Activated CD8-positive, alpha-beta memory T cell treated with anti-CD3 and anti-CD28 coated beads, Interleukin-2, amount 10 ng/mL, durations not matched to agents 7 days and 5 days (primary cell): ENCODE measurements around the gene TMEM238L. TPM values are rescaled to one million over a fixed set of nuclear protein-coding genes. Genes with fewer than 3 reads are reported as not detected.

Source experiments
- ATAC-seq: fragments of 150-1000 bp; cut with Tn5 transposase; one replicate; pipeline ENCODE4 v1.10.0; 2021; ENCODE audit warnings: moderate library complexity
- CTCF ChIA-PET: fragments of 350-600 bp; sonication (Branson Sonifier 250); formaldehyde crosslinking; loops from one replicate; lab custom pipeline; 2021; ENCODE audit warnings: antibody characterized with exemption; lab: Charles Lee
- DNase-seq: peaks from one replicate; pipeline ENCODE4 v3.0.0-alpha.2; 2020
- H3K27ac Mint-ChIP-seq: one replicate; pipeline ENCODE4 v1.8.0; 2021; ENCODE audit warnings: mild to moderate bottlenecking, mixed read lengths
- H3K27me3 Mint-ChIP-seq: one replicate; pipeline ENCODE4 v1.8.0; 2021; ENCODE audit warnings: mixed read lengths
- H3K36me3 Mint-ChIP-seq: one replicate; pipeline ENCODE4 v1.8.0; 2021; ENCODE audit warnings: mild to moderate bottlenecking, mixed read lengths
- H3K4me1 Mint-ChIP-seq: one replicate; pipeline ENCODE4 v1.8.0; 2021; ENCODE audit warnings: mixed read lengths
- H3K4me3 Mint-ChIP-seq: one replicate; pipeline ENCODE4 v1.8.0; 2021; ENCODE audit warnings: mild to moderate bottlenecking, moderate library complexity, mixed read lengths
- H3K9me3 Mint-ChIP-seq: one replicate; pipeline ENCODE4 v1.8.0; 2022; ENCODE audit warnings: low read depth, mixed read lengths
- total RNA-seq, 2 experiments: library from RNA; stranded (reverse); gene quantifications; one replicate each; pipeline ENCODE4 v1.2.3, GENCODE V29; 2021

The TMEM238L gene
- total RNA-seq, 2 experiments from 2014 or later, result not detected

DNA sequence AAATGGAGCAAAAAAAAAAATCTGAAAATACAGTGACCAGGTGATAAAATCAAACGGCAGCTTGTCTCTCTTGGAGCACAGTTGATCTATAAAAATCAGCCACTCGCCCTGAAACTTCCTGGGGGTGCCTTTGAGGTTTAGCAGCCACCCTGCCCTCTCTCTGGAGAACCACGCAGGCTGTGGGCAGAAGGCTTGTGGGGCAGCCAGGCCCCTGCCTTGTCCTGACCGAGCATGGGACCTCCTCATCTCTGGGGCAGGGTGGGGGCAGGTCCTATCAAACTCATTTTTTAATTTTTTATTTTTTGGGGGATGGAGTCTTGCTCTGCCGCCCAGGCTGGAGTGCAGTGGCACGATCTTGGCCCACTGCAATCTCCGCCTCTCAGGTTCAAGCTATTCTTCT is 5.0 kb downstream of the TMEM238L start:
- CTCF ChIA-PET, result no interaction called here
- no peak overlapping the region for H3K27ac Mint-ChIP-seq
- H3K4me3 Mint-ChIP-seq, result no peak overlapping the region
- DNase-seq, result no peak
- no peaks in the 10 kb centered on the region for H3K27me3 Mint-ChIP-seq
- H3K36me3 Mint-ChIP-seq, result no peaks in the 10 kb centered on the region
- no peak for ATAC-seq
- no peaks in the 10 kb centered on the region for H3K4me1 Mint-ChIP-seq
- H3K9me3 Mint-ChIP-seq, result no peaks in the 10 kb centered on the region

DNA sequence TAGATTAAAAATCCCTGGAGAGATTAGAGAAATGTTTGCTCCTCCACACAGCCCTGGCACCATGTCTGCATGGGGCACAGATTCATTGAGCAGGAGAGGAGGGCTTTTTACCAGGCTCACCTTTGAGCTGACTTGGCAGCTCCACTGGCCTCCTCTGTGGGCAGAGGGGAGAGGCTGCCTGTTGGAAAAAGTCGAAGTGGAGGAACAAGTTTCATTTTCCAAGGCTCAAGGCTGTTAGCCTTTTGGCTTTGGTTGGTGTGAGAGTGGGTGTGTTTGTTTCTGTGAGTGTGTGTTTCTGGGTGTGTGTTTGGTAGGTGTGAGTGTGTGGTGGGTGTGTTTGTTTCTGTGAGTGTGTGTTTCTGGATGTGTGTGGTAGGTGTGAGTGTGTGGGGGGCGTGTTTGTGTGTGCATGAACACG is 5.6 kb downstream of the TMEM238L start:
- CTCF ChIA-PET, result no interaction called here
- H3K36me3 Mint-ChIP-seq, result no peaks in the 10 kb centered on the region
- ATAC-seq (no peak), DNase-seq (no peak)
- H3K4me1 Mint-ChIP-seq, result peaks cover 3% of the 10 kb centered on the region
- H3K27me3 Mint-ChIP-seq, result no peaks in the 10 kb centered on the region
- no peaks in the 10 kb centered on the region for H3K9me3 Mint-ChIP-seq
- H3K27ac Mint-ChIP-seq, result no peak overlapping the region
- no peak overlapping the region for H3K4me3 Mint-ChIP-seq

DNA sequence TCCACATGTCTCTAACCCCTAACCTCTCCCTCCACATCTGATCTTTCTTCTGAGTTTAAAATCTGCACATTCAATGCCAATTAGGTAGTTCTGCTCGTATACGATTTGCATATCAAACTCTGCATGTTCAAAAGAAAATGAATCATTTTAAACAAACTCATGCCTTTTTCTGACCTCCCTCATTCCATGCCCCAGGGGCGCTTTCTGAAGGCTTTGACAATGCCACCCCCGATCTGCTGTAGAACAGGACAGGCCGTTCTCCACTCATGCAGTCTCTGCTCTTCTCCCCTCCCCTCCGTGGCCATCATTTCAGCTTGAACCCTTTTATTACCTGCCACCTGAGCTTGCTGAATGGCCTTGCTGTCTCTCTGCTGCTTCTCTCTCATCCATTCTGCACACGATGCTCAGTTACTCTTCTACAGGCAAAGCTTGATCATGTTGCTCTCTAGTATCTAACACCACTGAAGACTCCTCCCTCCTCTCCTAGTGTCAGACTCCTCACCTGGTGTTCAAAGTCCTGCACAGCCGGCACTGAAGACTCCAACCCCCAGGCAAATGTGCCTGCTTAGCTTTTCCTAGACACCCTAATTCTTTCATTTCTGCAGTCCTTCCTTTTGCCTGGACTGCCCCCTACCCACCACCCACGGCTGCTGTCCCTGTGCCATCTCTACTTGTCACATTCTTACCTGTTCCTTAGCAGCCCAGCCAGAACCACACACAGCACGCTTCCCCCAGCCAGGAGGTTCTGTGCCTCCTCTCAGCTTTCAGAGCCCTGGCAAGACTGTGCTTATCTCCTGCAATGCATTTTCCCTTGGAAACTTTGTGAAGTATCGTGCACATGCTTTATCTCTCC is 6.2 kb downstream of the TMEM238L start:
- Mint-ChIP-seq H3K4me1 (peaks cover 5% of the 10 kb centered on the region), H3K27me3 (no peaks in the 10 kb centered on the region), H3K9me3 (no peaks in the 10 kb centered on the region), H3K27ac (no peak overlapping the region), H3K4me3 (no peak overlapping the region), H3K36me3 (no peaks in the 10 kb centered on the region)
- ATAC-seq, result no peak
- CTCF ChIA-PET, result no interaction called here
- no peak for DNase-seq

DNA sequence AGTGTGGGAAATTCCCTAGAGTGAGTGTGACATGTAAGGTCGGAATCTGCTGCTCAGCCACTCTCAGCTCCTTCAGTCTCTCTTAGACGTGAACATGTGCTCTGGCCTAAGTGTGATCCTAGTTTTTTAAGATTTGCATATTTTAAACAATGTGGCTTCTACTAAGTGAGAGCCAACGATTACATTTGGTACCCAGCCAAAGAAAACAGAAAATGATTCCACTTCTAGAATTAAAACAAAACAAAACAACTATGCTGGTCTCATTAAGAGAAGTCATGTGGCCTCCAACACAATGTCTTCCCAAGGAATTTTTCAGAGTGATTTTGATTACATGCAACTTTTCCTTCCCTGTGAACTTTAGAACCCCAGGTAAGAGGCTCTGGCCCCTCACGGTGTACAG is 10.1 kb downstream of the TMEM238L start:
- peaks cover 5% of the 10 kb centered on the region for H3K4me1 Mint-ChIP-seq
- CTCF ChIA-PET, result no interaction called here
- no peaks in the 10 kb centered on the region for H3K36me3 Mint-ChIP-seq
- no peak for ATAC-seq
- no peak for DNase-seq
- H3K27ac Mint-ChIP-seq, result no peak overlapping the region
- H3K4me3 Mint-ChIP-seq, result no peak overlapping the region
- no peaks in the 10 kb centered on the region for H3K27me3 Mint-ChIP-seq
- no peaks in the 10 kb centered on the region for H3K9me3 Mint-ChIP-seq

DNA sequence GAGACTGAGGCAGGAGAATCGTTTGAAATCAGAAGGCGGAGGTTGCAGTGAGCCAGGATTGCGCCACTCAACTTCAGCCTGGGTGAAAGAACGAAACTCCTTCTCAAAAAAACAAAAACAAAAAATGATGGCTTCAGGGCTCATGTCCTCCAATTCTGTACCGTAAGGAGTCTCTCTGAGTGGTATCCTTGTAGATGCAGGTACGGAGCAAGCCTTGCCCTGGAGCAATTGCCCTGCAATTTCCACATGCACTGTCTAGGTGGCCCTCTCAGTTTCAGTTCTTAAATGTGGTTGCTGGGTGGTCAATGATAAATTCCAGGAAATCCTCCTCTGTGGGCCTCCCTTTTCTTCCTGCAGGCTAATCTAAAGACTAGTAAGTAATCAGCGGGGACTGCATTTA is 10.6 kb downstream of the TMEM238L start:
- CTCF ChIA-PET, result no interaction called here
- no peaks in the 10 kb centered on the region for H3K27me3 Mint-ChIP-seq

DNA sequence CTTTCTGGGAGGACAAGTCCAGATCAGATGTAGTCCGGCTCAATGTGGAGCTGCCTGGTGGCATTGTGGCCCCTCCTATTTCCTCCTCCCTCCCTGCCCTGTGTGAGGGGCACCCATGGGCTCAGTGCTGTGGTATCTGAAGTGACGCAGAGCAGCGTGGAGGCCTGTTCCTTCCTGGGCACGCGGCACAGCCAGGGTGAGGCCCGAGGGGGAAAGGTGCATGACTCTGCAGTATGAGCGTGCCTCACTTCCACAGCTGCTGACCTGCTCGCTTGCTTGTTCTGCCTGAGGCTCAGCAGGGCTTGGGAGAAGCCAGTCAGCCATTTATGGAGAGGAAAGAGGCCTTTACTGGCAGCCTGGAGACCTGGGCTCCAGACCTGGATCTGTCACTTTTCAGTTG is 11.7 kb downstream of the TMEM238L start:
- CTCF ChIA-PET, result interaction anchor here (0.6 kb wide), 1 partner anchor 437 kb away, joined by 3 read pairs; no protein-coding TSS in a partner anchor
- DNase-seq (no peak), ATAC-seq (no peak)
- no peaks in the 10 kb centered on the region for H3K27me3 Mint-ChIP-seq
- no peak overlapping the region for H3K27ac Mint-ChIP-seq
- no peaks in the 10 kb centered on the region for H3K9me3 Mint-ChIP-seq
- peaks cover 5% of the 10 kb centered on the region for H3K4me1 Mint-ChIP-seq
- no peaks in the 10 kb centered on the region for H3K36me3 Mint-ChIP-seq
- no peak overlapping the region for H3K4me3 Mint-ChIP-seq

More for the DNA sequence above, 10.6 kb downstream of the TMEM238L start:
- no peak for ATAC-seq
- H3K36me3 Mint-ChIP-seq, result no peaks in the 10 kb centered on the region
- H3K9me3 Mint-ChIP-seq, result no peaks in the 10 kb centered on the region
- peaks cover 5% of the 10 kb centered on the region for H3K4me1 Mint-ChIP-seq
- no peak overlapping the region for H3K4me3 Mint-ChIP-seq
- no peak overlapping the region for H3K27ac Mint-ChIP-seq
- DNase-seq, result no peak

DNA sequence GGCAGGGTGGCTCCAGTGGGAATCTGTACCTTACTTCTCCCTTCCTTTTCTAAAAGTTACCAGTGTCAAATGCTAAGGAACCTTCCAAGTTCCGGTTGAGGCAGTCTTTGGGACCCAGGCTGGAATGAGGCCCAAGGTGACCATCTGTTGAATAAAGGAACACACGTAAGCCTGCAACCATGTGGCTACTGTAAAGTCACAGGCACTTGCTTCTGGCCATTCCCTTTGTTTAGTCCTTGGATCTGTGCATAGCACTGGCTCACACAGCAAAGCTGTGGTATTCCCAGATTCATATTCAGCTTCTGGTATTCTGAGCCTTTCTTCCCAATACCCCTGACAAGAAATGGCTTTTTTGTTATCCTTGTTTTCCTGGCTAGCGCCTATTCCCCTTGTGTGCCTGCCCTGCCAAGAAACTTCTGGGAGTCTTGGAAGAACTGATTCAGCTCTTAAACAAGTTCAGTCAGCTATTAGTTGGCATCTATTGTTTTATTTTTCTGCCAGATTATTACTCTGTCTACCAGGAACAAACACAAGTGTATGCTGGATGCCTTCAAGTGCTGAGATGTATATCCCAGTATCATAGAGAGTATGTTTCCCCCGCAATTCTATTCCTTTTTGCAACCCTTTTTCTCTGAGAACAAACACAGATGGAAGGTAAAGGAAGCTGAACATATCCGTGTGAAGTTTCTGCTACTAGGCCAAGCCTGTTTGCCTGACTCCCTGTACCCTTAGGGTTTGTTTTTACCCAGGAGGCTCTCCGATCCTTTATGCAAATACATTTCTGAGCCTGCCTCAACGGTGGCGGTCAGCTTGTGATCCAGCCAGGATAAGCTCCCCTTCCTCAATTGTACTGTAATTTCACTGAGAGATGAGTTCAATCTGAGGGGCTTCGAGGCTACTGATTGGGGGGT is 13.2 kb downstream of the TMEM238L start:
- Mint-ChIP-seq H3K4me1 (peaks cover 5% of the 10 kb centered on the region), H3K27me3 (no peaks in the 10 kb centered on the region), H3K4me3 (no peak overlapping the region), H3K36me3 (no peaks in the 10 kb centered on the region), H3K9me3 (no peaks in the 10 kb centered on the region), H3K27ac (no peak overlapping the region)
- DNase-seq, result no peak
- CTCF ChIA-PET, result interaction anchor here (2.5 kb wide), 1 partner anchor 19 kb away, joined by 8 read pairs; no protein-coding TSS in a partner anchor
- no peak for ATAC-seq

DNA sequence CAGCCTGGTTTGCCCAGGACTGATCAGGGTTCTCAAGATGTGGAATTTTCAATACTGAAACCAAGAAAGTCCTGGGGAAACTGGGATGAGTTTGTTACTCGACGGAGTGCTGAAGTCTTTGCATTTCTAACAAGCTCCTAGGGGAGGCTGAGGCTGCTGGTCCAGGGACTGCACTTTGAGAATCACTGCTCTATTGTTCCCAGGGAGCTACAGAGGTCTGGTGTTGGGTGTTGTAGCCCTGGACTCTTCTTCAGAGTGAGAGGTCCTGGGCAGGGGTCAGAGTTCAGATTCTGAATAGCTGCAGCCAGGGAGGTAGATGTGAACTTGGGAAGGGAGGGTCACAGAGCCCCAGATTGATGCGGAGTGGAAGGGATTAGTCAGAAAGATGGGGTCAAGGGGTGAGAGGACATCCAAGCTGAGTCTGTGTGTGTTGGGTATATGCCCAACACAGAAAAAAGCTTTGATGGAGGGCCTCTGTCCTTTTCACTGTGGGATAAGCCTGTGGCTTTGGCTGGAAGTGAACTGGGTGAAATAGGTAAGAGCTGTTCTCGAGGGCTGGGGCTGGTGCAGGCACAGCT is 14.1 kb downstream of the TMEM238L start:
- H3K4me1 Mint-ChIP-seq, result peaks cover 5% of the 10 kb centered on the region
- no peaks in the 10 kb centered on the region for H3K36me3 Mint-ChIP-seq
- no peaks in the 10 kb centered on the region for H3K27me3 Mint-ChIP-seq
- no peak overlapping the region for H3K4me3 Mint-ChIP-seq
- CTCF ChIA-PET, result interaction anchor here (2.5 kb wide), 1 partner anchor 18 kb away, joined by 8 read pairs; no protein-coding TSS in a partner anchor
- ATAC-seq, result no peak
- no peak overlapping the region for H3K27ac Mint-ChIP-seq
- no peak for DNase-seq
- no peaks in the 10 kb centered on the region for H3K9me3 Mint-ChIP-seq

DNA sequence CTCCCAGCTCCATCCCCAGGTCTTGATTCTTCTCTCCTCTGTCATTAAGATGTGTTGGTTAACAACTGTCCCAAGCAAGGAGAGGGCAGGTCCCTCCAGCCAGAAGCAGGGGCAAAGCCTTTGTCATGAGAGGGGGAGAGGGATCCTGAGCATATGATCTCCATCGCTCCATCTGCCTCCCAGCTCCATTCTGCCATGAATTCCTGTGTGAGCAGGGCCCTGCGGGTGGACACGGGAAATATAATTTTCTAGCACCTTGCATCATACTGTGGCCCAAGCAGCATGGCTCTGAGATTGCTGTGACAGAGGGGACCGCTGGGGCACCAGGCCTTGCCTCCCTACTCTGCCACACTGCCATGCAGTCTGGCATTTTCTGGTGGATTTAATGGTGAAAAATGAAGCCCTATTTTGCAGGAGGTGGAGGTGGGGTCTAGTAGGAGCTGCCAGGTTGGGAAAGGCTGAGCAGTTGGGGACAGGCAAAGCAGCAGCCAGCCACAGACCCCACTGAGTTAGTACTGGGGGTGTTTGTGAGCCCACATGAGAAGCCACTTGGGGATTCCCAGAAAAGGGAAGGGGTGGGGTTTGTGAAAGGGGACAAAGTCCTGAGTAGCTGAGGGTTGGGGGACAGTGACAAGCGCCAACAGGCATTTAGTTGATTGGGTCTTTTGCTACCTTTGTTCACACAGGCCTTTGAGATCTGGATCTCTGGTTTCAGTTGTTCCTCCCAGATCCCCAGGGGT is 16.4 kb downstream of the TMEM238L start:
- ATAC-seq (no peak), DNase-seq (no peak)
- Mint-ChIP-seq H3K27ac (no peak overlapping the region), H3K4me3 (no peak overlapping the region), H3K27me3 (peaks cover 4% of the 10 kb centered on the region), H3K36me3 (no peaks in the 10 kb centered on the region), H3K4me1 (no peaks in the 10 kb centered on the region), H3K9me3 (no peaks in the 10 kb centered on the region)
- CTCF ChIA-PET, result no interaction called here

DNA sequence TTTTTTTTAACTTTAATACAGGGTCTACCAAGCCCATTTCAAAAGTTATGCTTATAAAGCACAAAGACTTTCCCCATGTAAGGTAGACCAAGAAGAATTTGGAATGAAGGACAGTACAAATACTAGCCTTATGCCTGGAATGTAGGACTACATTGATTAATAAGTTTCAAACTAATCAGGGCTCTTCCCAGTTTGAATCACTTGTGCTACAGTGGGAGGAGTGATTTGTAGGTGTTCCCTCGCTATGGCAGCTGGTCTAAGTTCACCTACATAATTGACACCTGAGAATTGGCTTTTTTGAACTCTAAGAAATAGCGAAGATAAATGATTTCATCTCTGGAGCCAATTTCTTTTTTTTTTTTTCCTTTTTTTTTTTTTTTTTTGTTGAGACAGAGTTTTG is 18.6 kb downstream of the TMEM238L start:
- no peak overlapping the region for H3K27ac Mint-ChIP-seq
- H3K36me3 Mint-ChIP-seq, result no peaks in the 10 kb centered on the region
- H3K4me1 Mint-ChIP-seq, result no peaks in the 10 kb centered on the region
- ATAC-seq (no peak), DNase-seq (no peak)
- H3K4me3 Mint-ChIP-seq, result no peak overlapping the region
- peaks cover 8% of the 10 kb centered on the region for H3K27me3 Mint-ChIP-seq
- no peaks in the 10 kb centered on the region for H3K9me3 Mint-ChIP-seq
- CTCF ChIA-PET, result interaction anchor here (0.7 kb wide), 1 partner anchor 110 kb away, joined by 3 read pairs; no protein-coding TSS in a partner anchor

DNA sequence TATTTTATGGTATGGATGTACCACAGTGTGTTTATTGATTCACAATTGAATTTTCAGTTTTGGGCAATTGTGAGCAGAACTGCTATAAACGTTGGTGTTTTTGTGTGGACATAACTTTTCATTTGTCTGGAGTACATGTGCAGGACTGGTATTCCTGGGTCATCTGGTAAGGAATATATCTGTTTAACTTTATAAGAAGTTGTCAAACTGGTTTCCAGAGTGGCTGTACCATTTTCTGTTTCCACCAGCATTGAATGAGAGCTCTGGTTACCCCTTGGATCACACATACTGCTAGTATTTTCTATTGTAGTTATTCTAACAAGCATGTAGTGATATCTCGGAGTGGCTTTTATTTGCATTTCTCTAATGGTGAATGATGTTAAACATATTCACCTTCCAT is 24.3 kb downstream of the TMEM238L start:
- no peak for DNase-seq
- no peak overlapping the region for H3K4me3 Mint-ChIP-seq
- no peaks in the 10 kb centered on the region for H3K9me3 Mint-ChIP-seq
- no peaks in the 10 kb centered on the region for H3K36me3 Mint-ChIP-seq
- H3K4me1 Mint-ChIP-seq, result no peaks in the 10 kb centered on the region
- H3K27ac Mint-ChIP-seq, result no peak overlapping the region
- ATAC-seq, result no peak
- peaks cover 8% of the 10 kb centered on the region for H3K27me3 Mint-ChIP-seq
- CTCF ChIA-PET, result no interaction called here

DNA sequence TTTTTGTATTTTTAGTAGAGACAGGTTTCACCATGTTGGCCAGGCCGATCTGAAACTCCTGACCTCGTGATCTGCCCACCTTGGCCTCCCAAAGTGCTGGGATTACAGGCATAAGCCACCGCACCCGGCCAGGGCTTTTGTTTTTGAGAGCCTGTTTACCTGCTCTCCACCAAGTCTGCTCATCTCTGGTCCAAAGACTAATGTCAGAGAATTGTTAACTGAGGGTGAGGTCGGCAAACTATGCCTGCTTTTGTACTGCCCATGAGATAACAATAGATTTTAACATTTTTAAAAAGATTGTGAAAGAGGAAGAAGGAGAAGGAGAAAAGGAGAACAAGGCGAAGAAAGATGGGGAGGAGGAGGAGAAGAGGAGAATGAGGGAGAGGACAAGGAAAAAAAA is 26.0 kb downstream of the TMEM238L start:
- no peak for ATAC-seq
- CTCF ChIA-PET, result no interaction called here
- H3K4me3 Mint-ChIP-seq, result no peak overlapping the region
- H3K36me3 Mint-ChIP-seq, result no peaks in the 10 kb centered on the region
- no peaks in the 10 kb centered on the region for H3K4me1 Mint-ChIP-seq
- peaks cover 11% of the 10 kb centered on the region for H3K27me3 Mint-ChIP-seq
- DNase-seq, result no peak
- H3K9me3 Mint-ChIP-seq, result no peaks in the 10 kb centered on the region
- H3K27ac Mint-ChIP-seq, result no peak overlapping the region
